Spinal cord (tissue), 10 donors: Measurements from ENCODE around the gene TRIP10. TPM values are rescaled to one million over a fixed set of nuclear protein-coding genes. Genes with fewer than 3 reads are reported as not detected.

Experiments
- DNase-seq, 6 donors: peaks; one replicate each; pipeline versions ENCODE4 v3.0.0 to v3.0.0-alpha.2; 2013 to 2015; ENCODE audit warnings: low spot score in 6 of 6, low read depth in 4 of 6
- H3K27ac ChIP-seq: one replicate; pipeline ENCODE4 v1.5.1; 2013; ENCODE audit warnings: low read depth, low read length, control low read depth
- H3K27me3 ChIP-seq: one replicate; pipeline ENCODE4 v1.6.1; 2013; ENCODE audit warnings: low read length; ENCODE audit not compliant: control insufficient read depth, insufficient read depth
- H3K36me3 ChIP-seq: one replicate; pipeline ENCODE4 v1.6.1; 2013; ENCODE audit warnings: low read length; ENCODE audit not compliant: control insufficient read depth, insufficient read depth
- H3K4me1 ChIP-seq: one replicate; pipeline ENCODE4 v1.6.1; 2013; ENCODE audit warnings: low read length; ENCODE audit not compliant: control insufficient read depth, insufficient read depth
- H3K4me3 ChIP-seq: one replicate; pipeline ENCODE4 v1.5.1; 2013; ENCODE audit warnings: low read depth, low read length, control low read depth
- H3K9me3 ChIP-seq: one replicate; pipeline ENCODE4 v1.6.1; 2013; ENCODE audit warnings: low read length; ENCODE audit not compliant: control insufficient read depth, insufficient read depth
- WGBS: methylation state at CpG from one replicate; pipeline ENCODE4 v1.1.5; 2013; ENCODE audit warnings: missing lambda C conversion rate; ENCODE audit not compliant: insufficient coverage; 5-methylcytosine and 5-hydroxymethylcytosine counted together
- polyA plus RNA-seq, 2 donors: library from polyadenylated mRNA; unstranded; fragments of 120-200 nt; gene quantifications; one replicate each; pipeline ENCODE4 v1.2.1, GENCODE V29; 2013; ENCODE audit not compliant: insufficient read length in 2 of 2
- total RNA-seq, 2 donors: library from RNA; depleted of rRNA in 1 of 2; stranded (reverse); fragments of 120-200 nt in 1 of 2; fragments of >200 nt in 1 of 2; gene quantifications; one replicate each; pipeline versions ENCODE4 v1.2.3 to v1.2.4, GENCODE V29; 2013 to 2014
- donor health status: healthy.

TRIP10 gene
- total and polyA plus RNA-seq, 4 donors = 8.7 to 22.8 (median 17.1) TPM

DNA sequence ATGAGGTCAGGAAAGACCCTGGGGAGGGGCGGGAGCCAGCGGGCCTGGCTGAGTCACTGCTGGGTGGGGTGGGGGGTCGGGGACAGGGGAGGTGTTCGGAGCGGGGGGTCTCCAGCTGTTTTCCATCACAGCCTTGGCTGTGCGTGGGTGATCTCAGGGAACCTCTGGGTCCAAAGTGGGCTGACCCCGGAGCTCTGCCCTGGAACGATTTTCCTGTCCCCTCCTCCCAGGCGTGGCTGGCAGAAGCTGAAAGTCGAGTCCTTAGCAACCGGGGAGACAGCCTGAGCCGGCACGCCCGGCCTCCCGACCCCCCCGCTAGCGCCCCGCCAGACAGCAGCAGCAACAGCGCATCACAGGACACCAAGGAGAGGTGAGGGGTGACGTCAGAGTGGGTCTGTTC is 10.6 kb downstream of the TRIP10 start:
- Histone ChIP-seq H3K4me1 (peaks cover 16% of the 10 kb centered on the region), H3K27ac (no peak overlapping the region), H3K9me3 (peaks cover 3% of the 10 kb centered on the region), H3K27me3 (peaks cover 10% of the 10 kb centered on the region), H3K4me3 (no peak overlapping the region), H3K36me3 (peaks cover 49% of the 10 kb centered on the region)
- 79% methylated on average over 18 of the region's 20 CpGs for WGBS
- DNase-seq = no peak

DNA sequence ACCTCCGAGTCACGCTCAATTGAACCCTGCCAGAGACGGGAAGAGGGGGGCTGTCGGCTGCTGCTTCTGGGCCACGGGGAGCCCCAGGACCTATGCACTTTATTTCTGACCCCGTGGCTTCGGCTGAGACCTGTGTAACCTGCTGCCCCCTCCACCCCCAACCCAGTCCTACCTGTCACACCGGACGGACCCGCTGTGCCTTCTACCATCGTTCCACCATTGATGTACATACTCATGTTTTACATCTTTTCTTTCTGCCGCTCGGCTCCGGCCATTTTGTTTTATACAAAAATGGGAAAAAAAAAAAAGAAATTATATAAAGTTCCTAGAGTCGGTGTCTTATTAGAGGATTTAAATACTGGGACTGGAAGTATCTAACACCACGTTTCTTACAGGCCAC is 11.7 kb downstream of the TRIP10 start:
- Histone ChIP-seq H3K27me3 (peaks cover 10% of the 10 kb centered on the region), H3K4me3 (no peak overlapping the region), H3K9me3 (peaks cover 3% of the 10 kb centered on the region), H3K27ac (no peak overlapping the region), H3K36me3 (peaks cover 45% of the 10 kb centered on the region), H3K4me1 (peaks cover 14% of the 10 kb centered on the region)
- WGBS = 92% methylated on average over 6 of the region's 16 CpGs
- no peak for DNase-seq

DNA sequence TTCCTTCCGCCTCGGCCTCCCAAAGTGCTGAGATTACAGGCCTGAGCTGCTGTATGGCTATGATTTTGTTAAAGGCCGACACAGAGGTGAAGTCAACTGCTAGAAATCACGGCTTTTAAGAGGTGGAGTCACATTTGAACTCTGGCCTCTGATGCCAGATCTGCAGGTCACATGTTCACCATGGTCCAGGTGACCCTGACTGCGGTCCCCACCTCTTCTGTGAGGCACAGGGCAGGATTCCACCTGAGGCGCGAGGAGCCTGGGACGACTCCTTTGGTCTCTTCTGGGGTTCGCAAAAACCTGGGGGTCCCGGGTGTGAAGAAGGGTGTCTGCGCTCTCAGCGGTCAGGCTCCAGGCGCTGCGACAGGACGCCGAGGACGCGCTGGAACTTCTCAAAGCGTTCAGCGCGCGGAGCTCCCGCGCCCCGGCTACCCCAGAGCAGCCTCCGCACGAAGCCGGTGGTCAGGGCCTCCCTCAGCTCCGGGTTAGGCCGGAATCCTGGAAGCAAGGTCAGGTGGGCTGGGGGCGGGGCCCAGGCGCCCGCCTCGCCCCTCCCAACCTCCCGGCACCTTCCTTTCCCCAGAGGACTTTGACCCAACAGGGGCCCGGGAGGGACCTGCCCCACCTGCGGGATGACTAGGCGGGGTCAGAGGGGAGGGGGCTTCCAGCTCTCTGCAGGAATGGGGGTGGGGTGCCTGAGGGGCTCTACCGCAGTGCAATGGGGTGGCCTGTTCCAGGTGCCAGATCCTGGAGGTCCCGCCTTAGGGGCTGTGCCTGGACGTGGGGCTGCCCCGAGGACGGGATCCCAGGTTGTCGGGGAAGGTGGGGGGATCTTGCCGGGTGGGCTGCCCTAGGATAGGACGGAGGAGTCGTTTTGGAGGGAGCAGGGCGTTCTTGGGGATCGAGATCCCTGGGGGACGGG is 13.0 kb downstream of the TRIP10 start:
- H3K27ac ChIP-seq = no peak overlapping the region
- peak overlapping the region; percentile 38 for H3K4me3 ChIP-seq
- no peak for DNase-seq

DNA sequence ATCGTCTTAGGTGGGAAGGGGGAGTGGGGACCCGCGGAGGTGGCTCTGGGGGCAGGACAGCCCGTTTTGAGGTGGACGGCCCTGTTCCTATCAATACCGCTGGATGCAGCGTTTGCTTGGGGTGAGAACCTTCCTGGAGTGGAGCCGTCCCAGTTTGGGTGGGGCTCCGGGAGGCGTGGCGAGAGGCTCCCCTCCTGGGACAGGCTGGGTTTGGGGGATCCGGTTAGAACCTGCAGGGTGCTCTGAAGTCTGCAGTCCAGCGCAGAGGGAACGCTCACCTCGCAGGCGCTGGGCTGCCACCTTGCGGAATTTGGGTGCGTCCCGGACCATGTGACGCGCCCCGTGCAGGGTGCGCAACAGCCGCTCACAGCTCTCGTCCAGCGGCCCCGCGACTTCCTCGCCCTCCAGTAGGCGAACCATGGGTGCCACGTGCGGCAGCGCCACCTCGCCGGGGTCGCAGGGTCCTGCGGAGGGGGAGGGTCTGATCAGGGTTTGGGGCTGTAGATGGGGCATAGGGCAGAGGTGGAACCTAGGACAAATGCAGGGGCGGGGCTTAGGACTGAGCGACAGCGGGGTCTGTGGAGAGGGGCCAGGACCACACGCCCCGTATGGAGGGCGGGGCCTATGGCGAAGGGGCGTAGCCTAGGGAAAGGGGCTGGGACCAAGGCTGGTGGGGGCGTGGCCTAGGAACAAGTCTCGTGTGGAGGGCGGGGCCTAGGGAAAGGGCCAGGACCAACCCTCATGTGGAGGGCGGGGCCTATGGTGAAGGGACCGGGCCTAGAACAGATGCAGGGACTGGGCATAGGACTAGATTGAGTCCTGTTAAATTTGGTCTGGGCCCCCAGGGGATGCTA is 13.9 kb downstream of the TRIP10 start:
- DNase-seq = peak in 2 of 6 donors; percentile 50 to 69
- Histone ChIP-seq H3K36me3 (peaks cover 31% of the 10 kb centered on the region), H3K27ac (no peak overlapping the region), H3K4me3 (peak overlapping the region; percentile 38), H3K27me3 (peaks cover 10% of the 10 kb centered on the region), H3K4me1 (peaks cover 14% of the 10 kb centered on the region), H3K9me3 (no peaks in the 10 kb centered on the region)
- 2% methylated on average over 50 of the region's 50 CpGs for WGBS

More for the DNA sequence above, 13.0 kb downstream of the TRIP10 start:
- Histone ChIP-seq H3K4me1 (peaks cover 14% of the 10 kb centered on the region), H3K9me3 (no peaks in the 10 kb centered on the region), H3K36me3 (peaks cover 32% of the 10 kb centered on the region), H3K27me3 (peaks cover 10% of the 10 kb centered on the region)
- WGBS = 33% methylated on average over 43 of the region's 50 CpGs

DNA sequence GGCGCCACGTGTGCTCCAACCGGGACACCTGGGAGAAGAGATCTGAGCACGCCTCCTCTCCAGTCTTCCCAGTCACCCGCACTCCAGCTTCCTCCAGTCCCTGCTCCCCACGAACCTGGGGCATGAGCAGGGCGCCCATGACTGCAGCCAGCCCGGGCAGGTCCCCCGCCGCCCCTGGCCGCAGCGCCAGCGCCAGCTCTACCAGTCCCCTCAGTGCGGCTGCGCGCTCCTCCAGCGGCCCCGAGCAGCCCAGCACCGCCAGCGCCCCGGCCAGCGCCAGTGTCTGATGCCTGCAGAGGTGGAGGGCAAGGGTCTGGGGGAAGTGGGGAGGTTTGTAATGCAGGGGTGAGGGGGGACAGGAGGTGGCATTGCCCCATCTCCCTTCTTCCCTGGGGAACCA is 14.7 kb downstream of the TRIP10 start:
- H3K4me3 ChIP-seq = no peak overlapping the region
- H3K27ac ChIP-seq = no peak overlapping the region
- peaks cover 29% of the 10 kb centered on the region for H3K36me3 ChIP-seq
- H3K27me3 ChIP-seq = peaks cover 10% of the 10 kb centered on the region
- no peak for DNase-seq
- peaks cover 14% of the 10 kb centered on the region for H3K4me1 ChIP-seq
- H3K9me3 ChIP-seq = no peaks in the 10 kb centered on the region
- 88% methylated on average over 14 of the region's 22 CpGs for WGBS

DNA sequence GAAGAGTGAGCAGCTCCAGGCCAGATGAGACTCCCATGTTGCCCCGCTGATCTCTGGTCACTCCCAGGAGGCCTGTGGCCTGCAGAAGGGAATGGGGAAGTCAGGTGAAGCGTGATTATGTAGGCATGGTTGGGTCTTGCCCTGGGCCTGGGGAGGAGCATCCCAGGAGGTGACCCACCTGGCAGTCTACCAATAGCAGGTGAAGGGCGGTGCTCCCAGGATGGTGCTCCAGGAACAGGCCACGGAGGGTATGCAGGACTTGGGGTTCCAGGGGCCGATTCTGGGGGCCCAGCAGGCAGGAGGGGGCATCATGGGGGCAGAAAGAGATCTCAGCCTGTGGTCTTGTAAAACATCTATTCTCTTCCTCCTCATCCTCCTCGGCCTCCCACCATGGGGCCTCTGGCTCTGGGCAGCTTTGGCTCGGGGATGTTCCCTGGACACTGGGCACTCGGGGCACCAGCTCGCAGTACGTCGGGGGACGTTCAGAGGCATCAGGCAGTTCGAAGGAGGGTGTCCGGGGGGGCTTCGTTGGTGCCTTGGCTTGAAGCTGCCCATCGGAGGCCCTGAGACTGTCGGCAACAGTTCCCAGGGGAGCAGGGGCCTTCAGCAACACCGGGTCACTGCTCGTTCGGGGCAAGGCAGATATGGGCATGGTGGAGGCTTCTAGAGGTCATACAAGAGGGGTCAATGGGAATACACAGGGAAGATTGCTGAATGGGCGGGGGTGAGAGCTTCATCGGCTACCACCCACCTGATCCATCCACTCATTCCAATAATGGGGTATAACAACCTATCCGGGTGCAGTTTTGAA is 15.4 kb downstream of the TRIP10 start:
- WGBS = 94% methylated on average over 16 of the region's 23 CpGs
- Histone ChIP-seq H3K9me3 (no peaks in the 10 kb centered on the region), H3K27me3 (peaks cover 10% of the 10 kb centered on the region), H3K4me3 (no peak overlapping the region), H3K36me3 (peaks cover 23% of the 10 kb centered on the region), H3K27ac (no peak overlapping the region), H3K4me1 (peaks cover 14% of the 10 kb centered on the region)
- no peak for DNase-seq

DNA sequence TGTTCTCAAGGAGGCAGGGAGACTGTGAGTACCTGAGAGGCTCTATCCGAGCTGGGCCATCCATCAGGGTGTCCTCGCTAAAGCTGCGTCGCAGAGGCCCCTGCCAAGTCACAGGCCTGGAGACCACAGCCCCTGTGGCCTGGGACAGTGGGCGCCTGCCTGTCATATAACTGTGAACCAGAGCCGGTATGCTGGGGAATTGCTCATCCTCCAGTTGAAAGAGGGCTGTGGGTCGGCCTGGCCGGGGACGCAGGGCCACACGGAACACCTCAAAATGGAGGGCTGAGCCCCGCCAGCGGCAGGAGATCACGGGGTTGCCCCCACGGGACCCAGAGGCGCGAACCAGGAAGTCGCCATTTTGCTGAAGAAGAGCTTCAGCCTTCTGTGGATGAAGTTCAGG is 21.1 kb downstream of the TRIP10 start:
- H3K36me3 ChIP-seq = peaks cover 2% of the 10 kb centered on the region
- H3K4me1 ChIP-seq = no peaks in the 10 kb centered on the region
- no peak overlapping the region for H3K4me3 ChIP-seq
- H3K9me3 ChIP-seq = no peaks in the 10 kb centered on the region
- 95% methylated on average over 12 of the region's 17 CpGs for WGBS
- H3K27me3 ChIP-seq = peaks cover under 1% of the 10 kb centered on the region
- no peak overlapping the region for H3K27ac ChIP-seq
- no peak for DNase-seq

DNA sequence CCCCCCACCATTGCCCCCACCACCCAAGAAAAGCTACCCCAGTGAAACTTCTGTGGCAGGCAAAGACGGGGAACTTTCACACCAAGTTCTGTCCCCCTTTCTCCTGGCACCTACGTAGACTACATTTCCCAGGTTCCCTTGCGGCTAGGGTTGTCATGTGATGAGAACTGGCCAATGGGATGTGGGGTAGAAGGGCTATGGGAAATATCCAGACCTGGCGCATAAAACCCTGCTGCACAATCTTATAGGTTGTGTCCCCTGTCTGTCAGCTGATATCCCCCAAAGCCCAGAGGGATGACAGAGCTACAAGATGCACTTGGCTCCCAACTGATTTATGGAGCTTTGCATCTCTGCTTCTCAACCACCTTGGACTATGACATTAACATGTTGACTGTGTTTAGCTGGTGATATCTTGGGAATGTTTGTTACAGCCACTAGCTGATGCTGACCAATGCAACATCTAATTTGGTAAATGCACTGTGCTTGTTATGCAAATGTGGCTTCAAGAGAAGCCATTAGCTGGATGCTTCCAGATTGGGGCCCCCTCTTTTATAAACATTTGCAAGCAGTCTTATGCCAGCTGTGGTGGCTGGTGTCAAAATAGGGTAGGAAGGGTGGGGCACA is 21.7 kb downstream of the TRIP10 start:
- H3K36me3 ChIP-seq = peaks cover 2% of the 10 kb centered on the region
- peaks cover 6% of the 10 kb centered on the region for H3K27me3 ChIP-seq
- no peaks in the 10 kb centered on the region for H3K4me1 ChIP-seq
- 33% methylated on average over 1 of the region's 4 CpGs for WGBS
- H3K27ac ChIP-seq = no peak overlapping the region
- DNase-seq = no peak
- no peak overlapping the region for H3K4me3 ChIP-seq
- H3K9me3 ChIP-seq = no peaks in the 10 kb centered on the region
